DOHH2 (cell line): ENCODE measurements around the gene PACRG.

Experiments used
- H3F3A ChIP-seq: fragments of 200-600 bp; sonication (generic), shearing (Covaris generic); 2 replicates; pipeline ENCODE4 v1.6.0; 2016; ENCODE audit warnings: antibody characterized with exemption, mild to moderate bottlenecking; ENCODE audit not compliant: control insufficient read depth, insufficient read depth
- H3K27ac ChIP-seq: fragments of 200-600 bp; sonication (generic); 2 replicates; pipeline ENCODE4 v1.5.1; 2014; ENCODE audit warnings: low read depth, mild to moderate bottlenecking, low read length, moderate library complexity
- H3K27me3 ChIP-seq: fragments of 200-600 bp; sonication (generic); 2 replicates; pipeline ENCODE4 v1.6.1; 2014; ENCODE audit warnings: mild to moderate bottlenecking, low read length, mixed read lengths; ENCODE audit not compliant: control insufficient read depth
- H3K36me3 ChIP-seq: fragments of 200-600 bp; sonication (generic); 2 replicates; pipeline ENCODE4 v1.6.1; 2014; ENCODE audit warnings: mild to moderate bottlenecking, low read length, moderate library complexity, mixed read lengths; ENCODE audit not compliant: control insufficient read depth
- H3K4me1 ChIP-seq: fragments of 200-600 bp; sonication (generic); 2 replicates; pipeline ENCODE4 v1.6.1; 2014; ENCODE audit warnings: mild to moderate bottlenecking, low read length, mixed read lengths; ENCODE audit not compliant: control insufficient read depth
- H3K4me2 ChIP-seq: fragments of 200-600 bp; sonication (generic); 2 replicates; pipeline ENCODE4 v1.6.0; 2014; ENCODE audit warnings: mild to moderate bottlenecking, low read length, moderate library complexity
- H3K4me3 ChIP-seq: fragments of 200-600 bp; sonication (generic); 2 replicates; pipeline ENCODE4 v1.5.1; 2014; ENCODE audit warnings: mild to moderate bottlenecking, low read length, mixed read lengths
- H3K79me2 ChIP-seq: fragments of 200-600 bp; sonication (generic); 2 replicates; pipeline ENCODE4 v1.6.1; 2014; ENCODE audit warnings: mild to moderate bottlenecking, low read length, mixed read lengths; ENCODE audit not compliant: control insufficient read depth
- H3K9me2 ChIP-seq: fragments of 200-600 bp; sonication (generic); replicated peaks from 2 replicates; pipeline ENCODE4 v1.6.1; 2014; ENCODE audit warnings: mild to moderate bottlenecking, low read length, mixed read lengths; ENCODE audit not compliant: control insufficient read depth
- H3K9me3 ChIP-seq: fragments of 200-600 bp; sonication (generic); 2 replicates; pipeline ENCODE4 v1.6.1; 2014; ENCODE audit warnings: antibody characterized with exemption, low read length, mixed read lengths; ENCODE audit not compliant: control insufficient read depth, insufficient read depth
- H4K20me1 ChIP-seq: fragments of 200-600 bp; sonication (generic); 2 replicates; pipeline ENCODE4 v1.6.0; 2014; ENCODE audit warnings: low read depth, mild to moderate bottlenecking, antibody characterized with exemption, low read length, moderate library complexity; ENCODE audit not compliant: control insufficient read depth, insufficient read depth
- CTCF ChIP-seq: fragments of 200-600 bp; sonication (generic); IDR thresholded peaks from one replicate; pipeline ENCODE4 v1.5.1; 2014; ENCODE audit warnings: antibody characterized with exemption, mild to moderate bottlenecking, low read depth, low read length; ENCODE audit not compliant: poor library complexity, severe bottlenecking
- EZH2phosphoT487 ChIP-seq: fragments of 200-600 bp; sonication (generic); IDR thresholded peaks from 2 replicates; pipeline ENCODE4 v1.6.1; 2017; ENCODE audit warnings: borderline replicate concordance, mild to moderate bottlenecking, antibody characterized with exemption, low read length, moderate library complexity, mixed read lengths

Gene PACRG

DNA sequence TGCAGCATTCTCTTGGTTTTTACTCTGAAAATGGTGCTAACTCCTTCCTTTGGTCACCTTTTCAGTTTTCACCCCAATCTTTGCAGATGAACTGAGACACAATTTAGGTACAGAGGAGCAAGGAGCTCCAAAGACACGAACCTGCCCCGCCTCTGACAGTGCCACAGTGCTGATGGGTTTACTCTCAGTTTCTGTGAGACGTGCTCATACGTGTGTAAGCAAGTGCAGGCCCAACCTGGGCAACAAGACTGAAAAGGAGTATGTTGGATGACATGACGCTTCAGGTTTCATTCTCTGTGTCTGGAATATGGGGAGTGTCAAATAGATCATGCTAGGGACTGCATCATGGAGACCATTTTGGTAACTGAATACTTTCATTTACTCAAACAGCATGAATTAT lies 352.5 kb downstream of the PACRG start:
- TF ChIP-seq EZH2phosphoT487, result no peak
- no peak for TF ChIP-seq CTCF

GRCh38 chr6:163083141-163083540 lies 355.4 kb downstream of the PACRG start:
- no peaks in the 10 kb centered on the region for H3K9me2 ChIP-seq
- H3K4me3 ChIP-seq, result no peak overlapping the region
- no peaks in the 10 kb centered on the region for H3K9me3 ChIP-seq
- H3K4me1 ChIP-seq, result no peaks in the 10 kb centered on the region
- TF ChIP-seq EZH2phosphoT487 (no peak), CTCF (no peak)
- H3K27me3 ChIP-seq, result no peaks in the 10 kb centered on the region
- H3K79me2 ChIP-seq, result no peaks in the 10 kb centered on the region
- no peak overlapping the region for H3K27ac ChIP-seq
- no peak overlapping the region for H3K4me2 ChIP-seq
- H3K36me3 ChIP-seq, result no peaks in the 10 kb centered on the region
- H4K20me1 ChIP-seq, result no peaks in the 10 kb centered on the region
- H3F3A ChIP-seq, result no peaks in the 10 kb centered on the region

More for the DNA sequence above, 352.5 kb downstream of the PACRG start:
- Histone ChIP-seq H3K27me3 (no peaks in the 10 kb centered on the region), H3K9me3 (no peaks in the 10 kb centered on the region), H3K4me1 (no peaks in the 10 kb centered on the region), H3F3A (no peaks in the 10 kb centered on the region), H3K36me3 (no peaks in the 10 kb centered on the region), H4K20me1 (no peaks in the 10 kb centered on the region), H3K79me2 (no peaks in the 10 kb centered on the region), H3K27ac (no peak overlapping the region), H3K4me3 (no peak overlapping the region), H3K4me2 (no peak overlapping the region), H3K9me2 (no peaks in the 10 kb centered on the region)

DNA sequence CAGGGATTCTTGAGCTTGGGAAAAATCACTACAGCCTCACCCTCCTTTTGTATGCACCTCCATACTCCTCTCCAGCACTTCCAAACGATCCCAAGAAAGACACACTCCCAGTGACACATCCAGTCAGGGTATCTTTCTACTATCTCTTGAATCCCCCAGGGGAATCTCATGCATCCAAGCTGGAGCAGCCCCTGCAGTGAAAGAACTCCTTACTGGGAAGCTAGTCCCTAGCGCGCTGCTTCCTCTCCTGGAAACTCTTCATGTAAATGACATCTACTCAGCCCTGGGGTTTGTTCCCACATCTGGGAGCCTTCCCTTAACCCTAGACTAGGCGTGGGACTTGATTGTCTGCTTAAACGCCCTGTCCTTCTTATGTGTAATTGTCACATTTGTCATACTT lies 357.7 kb downstream of the PACRG start:
- no peaks in the 10 kb centered on the region for H3K9me2 ChIP-seq
- H3K79me2 ChIP-seq, result no peaks in the 10 kb centered on the region
- H3F3A ChIP-seq, result no peaks in the 10 kb centered on the region
- no peaks in the 10 kb centered on the region for H3K4me1 ChIP-seq
- H3K9me3 ChIP-seq, result no peaks in the 10 kb centered on the region
- no peaks in the 10 kb centered on the region for H4K20me1 ChIP-seq
- no peak overlapping the region for H3K4me2 ChIP-seq
- H3K4me3 ChIP-seq, result no peak overlapping the region
- H3K36me3 ChIP-seq, result no peaks in the 10 kb centered on the region
- no peaks in the 10 kb centered on the region for H3K27me3 ChIP-seq
- no peak for TF ChIP-seq CTCF
- no peak for TF ChIP-seq EZH2phosphoT487
- H3K27ac ChIP-seq, result no peak overlapping the region
